NCI-H446 treated with DMSO at 0.1 percent for 48 hours (cell line): Measurements from ENCODE around the gene PGGT1B.
A peak's percentile ranks its signal among the peaks of the same experiment; 100 is the strongest.

Experiments used
- DNase-seq: peaks from one replicate; lab custom pipeline; 2025; lab: John Stamatoyannopoulos, UW

The PGGT1B gene

GRCh38 chr5:115180165-115180709 lies 82.4 kb downstream of the PGGT1B start:
- peak; percentile 17 for DNase-seq

GRCh38 chr5:115179394-115180164 lies 83.1 kb downstream of the PGGT1B start:
- DNase-seq, result no peak

GRCh38 chr5:115179030-115179393 lies 83.7 kb downstream of the PGGT1B start:
- DNase-seq, result no peak

- no peak for DNase-seq
These were observed 91.7 kb downstream of the PGGT1B start for GRCh38 chr5:115170929-115171510.

GRCh38 chr5:115170134-115170928 lies 92.3 kb downstream of the PGGT1B start:
- no peak for DNase-seq

- peak; percentile 93 for DNase-seq
These were observed 93.1 kb downstream of the PGGT1B start, which contains the start of gene TRIM36 for GRCh38 chr5:115169487-115170133. Gene TRIM36, minus strand, starts transcription at chr5:115169908. Its CDS starts 274 bp downstream, at chr5:115169634.

- no peak for DNase-seq
These were observed 93.7 kb downstream of the PGGT1B start for GRCh38 chr5:115168829-115169486.

GRCh38 chr5:115166744-115167393 lies 95.8 kb downstream of the PGGT1B start:
- no peak for DNase-seq

GRCh38 chr5:115165790-115166189 lies 96.9 kb downstream of the PGGT1B start:
- no peak for DNase-seq

- no peak for DNase-seq
These were observed 101.7 kb downstream of the PGGT1B start for GRCh38 chr5:115160975-115161475.
